Measurements from ENCODE around the gene CD3E.

DNA sequence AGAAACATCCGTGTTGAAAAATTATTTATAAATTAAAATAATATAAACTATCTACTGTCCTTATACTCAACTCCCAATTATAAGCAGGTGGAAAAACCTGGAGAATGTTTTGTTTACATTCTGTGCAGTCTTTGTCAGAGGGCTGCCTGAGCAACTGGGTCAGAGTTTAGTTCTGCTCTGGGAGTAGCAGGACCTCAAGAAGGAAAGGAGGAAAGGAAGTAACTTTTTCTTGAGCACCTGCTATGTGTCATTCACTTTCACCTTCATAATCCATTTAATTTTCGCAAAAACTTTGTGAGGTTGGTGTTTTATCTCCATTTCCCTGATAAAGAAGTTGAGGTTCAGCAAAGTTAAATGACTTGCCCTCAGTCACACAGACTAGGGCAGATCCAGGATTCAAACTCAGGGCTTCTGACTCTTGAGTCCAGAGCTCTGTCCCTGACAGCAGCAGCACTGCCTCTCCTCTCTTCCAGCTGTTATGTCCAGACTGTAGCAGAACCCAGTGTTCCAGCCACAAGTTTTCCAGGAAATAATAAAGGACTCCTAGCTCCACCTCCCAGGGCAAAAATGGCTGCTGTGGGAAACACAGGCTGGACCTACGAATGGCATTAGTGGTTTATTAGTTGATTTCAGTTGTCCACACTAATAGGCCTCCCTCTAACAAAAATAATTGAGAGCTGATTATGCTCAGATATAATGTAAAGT is 6.4 kb downstream of the CD3E start:
- TF ChIP-seq, protein P1, sequence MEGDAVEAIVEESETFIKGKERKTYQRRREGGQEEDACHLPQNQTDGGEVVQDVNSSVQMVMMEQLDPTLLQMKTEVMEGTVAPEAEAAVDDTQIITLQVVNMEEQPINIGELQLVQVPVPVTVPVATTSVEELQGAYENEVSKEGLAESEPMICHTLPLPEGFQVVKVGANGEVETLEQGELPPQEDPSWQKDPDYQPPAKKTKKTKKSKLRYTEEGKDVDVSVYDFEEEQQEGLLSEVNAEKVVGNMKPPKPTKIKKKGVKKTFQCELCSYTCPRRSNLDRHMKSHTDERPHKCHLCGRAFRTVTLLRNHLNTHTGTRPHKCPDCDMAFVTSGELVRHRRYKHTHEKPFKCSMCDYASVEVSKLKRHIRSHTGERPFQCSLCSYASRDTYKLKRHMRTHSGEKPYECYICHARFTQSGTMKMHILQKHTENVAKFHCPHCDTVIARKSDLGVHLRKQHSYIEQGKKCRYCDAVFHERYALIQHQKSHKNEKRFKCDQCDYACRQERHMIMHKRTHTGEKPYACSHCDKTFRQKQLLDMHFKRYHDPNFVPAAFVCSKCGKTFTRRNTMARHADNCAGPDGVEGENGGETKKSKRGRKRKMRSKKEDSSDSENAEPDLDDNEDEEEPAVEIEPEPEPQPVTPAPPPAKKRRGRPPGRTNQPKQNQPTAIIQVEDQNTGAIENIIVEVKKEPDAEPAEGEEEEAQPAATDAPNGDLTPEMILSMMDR (IDR thresholded peaks at IDR 0.05), result no peak
- TF ChIP-seq POLR2A (IDR thresholded peaks at IDR 0.05), result no peak

Measured in lower leg skin (tissue), 3 donors.